Ramos (cell line): ENCODE results near the gene EBF3.

Source experiments
- in situ Hi-C: fragments of 300-500 bp; cut with MboI; formaldehyde crosslinking; loops from one replicate; pipeline ENCODE4 v1.14.3; 2022; ENCODE audit warnings: low sequenced_read_pairs; ENCODE audit not compliant: unreplicated experiment

The EBF3 gene

DNA sequence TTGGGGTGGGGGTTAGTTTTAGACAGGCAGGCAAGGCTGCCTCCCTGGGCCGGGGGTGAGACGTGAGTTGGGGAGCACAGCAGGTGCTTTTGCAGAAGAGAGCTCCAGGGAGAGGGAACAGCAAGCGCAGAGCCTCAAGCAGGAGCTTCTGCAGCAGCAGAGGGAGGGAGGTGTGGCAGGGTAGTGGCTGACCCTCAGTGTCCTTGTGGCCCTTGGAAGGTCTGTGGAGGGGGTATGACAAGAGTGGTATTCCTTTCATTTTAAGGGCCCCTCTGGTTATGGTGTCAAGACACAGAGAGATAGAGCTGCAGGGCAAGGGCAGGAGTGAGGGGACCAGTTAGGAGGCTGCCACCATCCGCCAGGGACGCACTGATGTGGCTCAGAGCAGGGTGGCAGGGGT, 138.9 kb downstream of the EBF3 start:
- in situ Hi-C loops: no loop called here

DNA sequence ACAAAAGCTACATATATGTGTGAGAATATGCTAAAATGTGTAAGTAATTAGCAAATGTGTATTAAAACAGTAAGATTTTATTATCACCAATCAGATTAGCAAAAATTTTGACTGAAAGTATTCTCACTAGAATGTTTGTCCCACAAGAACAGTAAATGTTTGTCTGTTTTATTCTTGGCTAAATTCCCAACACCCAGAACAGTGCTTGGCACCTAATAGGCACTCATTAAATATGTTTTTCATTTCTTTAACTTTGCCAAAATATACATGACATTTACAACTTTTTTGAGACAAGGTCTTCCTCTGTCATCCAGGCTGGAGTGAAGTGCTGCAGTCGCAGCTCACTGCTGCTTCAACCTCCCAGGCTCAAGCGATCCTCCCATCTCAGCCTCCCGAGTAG, 143.6 kb downstream of the EBF3 start:
- in situ Hi-C loops: no loop called here

DNA sequence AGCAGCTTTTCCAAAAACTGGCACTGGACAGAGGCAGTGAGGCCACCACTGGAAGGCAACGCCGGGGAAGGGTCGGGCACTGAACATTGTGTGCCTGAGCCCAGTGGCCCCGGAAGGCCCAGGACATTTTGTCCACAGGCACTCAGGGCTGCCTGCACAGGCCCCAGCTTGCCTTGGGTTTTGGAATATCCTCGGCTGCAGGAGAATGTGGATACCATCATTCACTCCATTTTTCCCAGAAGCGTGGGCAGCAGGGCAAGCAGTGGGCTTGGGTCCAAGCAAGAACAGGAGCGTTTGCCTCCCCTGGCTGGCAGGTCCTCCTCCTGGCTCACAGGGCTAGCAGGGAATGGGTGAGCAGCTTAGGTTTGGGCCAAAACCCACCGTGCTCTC, 147.4 kb downstream of the EBF3 start:
- in situ Hi-C loops: no loop called here

DNA sequence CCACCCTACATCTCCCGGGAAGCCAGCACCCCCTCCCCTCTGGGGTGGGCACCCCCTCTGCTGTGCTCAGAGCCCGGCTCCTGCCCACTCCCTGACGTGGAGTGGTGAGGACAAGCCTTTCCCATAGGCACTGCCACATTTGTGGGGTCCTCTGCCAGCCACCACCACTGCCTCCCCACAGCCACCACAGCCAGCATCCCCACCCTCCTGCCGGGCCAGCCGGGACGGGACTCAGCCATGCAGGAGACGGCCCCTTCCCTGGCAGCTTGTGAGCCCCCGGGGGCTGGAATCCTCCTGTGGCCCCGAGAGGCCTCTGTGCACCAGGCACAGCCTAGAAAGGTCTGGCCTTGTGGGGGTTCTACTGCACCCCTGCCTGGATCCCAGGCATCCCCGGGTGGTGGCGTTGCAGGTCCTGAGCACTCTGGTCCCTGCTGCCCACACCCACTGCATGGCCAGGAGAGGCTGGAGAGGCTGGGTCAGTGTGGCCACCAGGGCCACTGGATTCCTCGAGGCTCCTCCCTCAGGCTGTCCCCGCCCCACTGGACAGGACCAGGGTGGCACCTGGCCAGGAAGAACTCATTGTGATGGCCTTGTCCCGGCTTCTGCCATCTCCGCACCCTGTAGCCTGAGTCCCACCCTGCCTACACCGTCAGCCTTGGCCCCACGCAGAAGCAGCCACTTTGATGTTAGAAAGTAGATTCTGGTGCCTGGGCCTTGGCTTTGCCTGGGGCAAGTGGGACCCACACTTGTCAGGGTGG, 148.0 kb downstream of the EBF3 start:
- in situ Hi-C loops: no loop called here

DNA sequence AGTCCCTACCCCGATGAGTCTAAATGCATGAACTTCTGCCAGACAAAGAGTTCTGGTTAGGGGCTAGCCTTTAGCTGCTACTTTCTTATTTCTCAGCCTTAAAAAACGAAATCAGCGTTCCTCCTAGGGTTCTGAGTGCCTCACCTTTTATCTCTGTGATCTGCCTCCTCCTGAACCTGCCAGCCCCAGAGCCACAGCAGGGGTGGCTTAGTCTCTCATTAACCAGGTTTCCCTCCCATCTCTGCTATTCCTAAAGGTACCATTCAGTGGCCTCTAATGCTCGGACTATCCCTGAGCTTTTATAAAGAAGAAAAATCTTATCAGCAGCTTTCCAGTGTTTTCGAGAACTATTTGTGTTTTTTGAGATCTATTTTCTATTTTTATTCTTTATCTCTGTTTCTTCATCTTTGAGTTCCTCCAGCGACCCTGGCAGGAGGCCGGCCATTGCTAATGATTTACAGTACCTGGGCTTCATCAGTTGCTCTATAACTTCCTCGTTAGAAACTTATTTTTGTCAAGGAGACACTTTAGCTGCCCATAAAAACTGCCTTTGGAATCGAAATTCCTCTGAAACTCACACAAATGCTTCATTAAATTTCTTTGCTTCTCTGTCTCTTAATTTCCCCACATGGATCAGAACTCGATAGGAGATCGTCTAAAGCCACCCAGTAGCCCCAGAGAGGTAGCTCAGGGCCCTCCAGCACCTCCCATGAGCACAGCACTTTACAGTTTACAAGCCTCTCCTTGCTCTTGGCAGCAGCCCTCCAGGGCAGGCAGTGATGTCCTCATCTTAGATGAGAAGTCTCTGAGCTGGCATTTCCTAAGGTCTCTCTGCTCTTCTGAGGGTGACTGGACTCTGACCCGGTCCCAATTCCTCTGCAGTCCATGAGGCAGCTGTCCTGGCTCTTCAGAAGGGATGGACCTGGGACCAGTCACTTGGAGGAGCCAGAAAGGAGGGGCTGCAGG, 149.1 kb downstream of the EBF3 start:
- in situ Hi-C loops: no loop called here

DNA sequence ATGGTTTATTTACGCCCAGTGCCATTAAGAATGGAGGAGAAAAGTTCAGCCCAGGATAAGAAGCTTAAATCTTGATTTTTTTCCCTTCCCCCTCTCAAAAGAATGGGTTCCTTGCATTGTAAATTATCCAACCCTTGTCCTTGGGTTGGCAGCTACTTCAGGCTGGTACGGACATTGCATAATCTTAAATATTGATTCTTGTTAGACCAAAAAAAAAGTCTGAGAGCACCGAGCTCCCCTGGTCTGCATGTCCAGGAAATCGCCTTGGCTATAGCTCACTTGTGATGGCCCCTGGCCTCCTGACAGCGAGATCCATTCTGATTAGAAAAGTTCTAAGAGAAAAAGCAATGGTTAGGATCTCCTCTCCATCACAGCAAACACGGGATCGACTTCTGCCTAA, 151.7 kb downstream of the EBF3 start:
- in situ Hi-C loops: no loop called here

DNA sequence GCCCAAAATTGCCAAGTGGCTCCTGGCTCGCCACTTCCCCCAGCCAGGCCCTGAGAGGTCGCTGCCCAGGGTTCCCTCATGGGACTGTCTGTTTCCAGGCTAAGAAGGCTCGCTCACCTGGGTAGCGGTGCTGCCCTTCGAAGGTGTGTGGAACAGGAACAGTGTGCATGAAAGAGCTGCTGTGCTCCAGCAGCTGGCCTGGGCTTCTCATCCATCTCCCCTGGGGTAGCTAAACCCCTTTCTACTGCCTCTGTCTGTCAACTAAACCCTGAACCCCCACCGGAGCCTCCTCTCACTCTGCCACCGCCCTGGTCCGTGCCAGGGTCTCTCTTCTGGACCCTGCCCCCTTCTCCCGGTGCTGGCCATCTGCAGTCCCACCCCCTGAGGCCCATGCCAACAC, 152.9 kb downstream of the EBF3 start:
- in situ Hi-C loops: no loop called here

DNA sequence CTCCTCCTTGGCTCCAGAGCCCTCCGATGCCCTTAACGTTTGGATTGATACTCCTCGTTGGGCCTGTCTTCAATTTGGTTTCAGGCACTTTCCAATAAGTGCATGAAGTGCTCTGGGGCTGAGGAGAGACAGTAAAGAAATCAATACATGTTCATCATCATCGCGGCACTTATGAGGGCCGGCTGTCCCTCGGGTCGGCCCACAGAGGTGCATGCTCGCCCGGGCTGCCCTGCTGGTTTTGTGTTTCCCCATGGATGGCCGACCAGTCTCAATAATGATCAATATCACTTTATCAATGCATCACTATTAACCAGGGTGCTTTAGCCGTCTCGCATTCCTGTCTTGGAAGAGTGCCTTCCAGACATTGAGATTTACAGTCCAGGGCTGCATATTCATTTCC, 154.2 kb downstream of the EBF3 start:
- in situ Hi-C loops: no loop called here

DNA sequence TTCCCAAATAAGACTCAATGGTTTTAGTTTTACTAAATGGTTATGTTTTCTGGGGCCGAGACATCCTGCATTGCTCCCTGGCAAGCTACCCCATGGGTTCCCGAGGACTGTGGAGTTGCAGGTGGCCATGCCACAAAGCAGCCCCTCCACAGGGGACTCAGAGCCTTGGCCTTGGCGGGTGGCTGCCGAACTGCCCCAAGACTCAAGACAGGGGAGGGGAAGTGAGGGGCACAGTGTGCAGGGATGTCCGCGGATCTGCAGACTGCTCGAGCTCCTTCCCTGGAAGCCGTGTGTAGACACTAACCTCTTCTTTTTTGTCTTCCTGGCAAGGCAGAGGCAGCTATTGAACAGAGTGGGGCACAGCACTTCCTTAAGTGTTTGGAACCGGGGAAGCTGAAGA, 154.6 kb downstream of the EBF3 start:
- in situ Hi-C loops: no loop called here

DNA sequence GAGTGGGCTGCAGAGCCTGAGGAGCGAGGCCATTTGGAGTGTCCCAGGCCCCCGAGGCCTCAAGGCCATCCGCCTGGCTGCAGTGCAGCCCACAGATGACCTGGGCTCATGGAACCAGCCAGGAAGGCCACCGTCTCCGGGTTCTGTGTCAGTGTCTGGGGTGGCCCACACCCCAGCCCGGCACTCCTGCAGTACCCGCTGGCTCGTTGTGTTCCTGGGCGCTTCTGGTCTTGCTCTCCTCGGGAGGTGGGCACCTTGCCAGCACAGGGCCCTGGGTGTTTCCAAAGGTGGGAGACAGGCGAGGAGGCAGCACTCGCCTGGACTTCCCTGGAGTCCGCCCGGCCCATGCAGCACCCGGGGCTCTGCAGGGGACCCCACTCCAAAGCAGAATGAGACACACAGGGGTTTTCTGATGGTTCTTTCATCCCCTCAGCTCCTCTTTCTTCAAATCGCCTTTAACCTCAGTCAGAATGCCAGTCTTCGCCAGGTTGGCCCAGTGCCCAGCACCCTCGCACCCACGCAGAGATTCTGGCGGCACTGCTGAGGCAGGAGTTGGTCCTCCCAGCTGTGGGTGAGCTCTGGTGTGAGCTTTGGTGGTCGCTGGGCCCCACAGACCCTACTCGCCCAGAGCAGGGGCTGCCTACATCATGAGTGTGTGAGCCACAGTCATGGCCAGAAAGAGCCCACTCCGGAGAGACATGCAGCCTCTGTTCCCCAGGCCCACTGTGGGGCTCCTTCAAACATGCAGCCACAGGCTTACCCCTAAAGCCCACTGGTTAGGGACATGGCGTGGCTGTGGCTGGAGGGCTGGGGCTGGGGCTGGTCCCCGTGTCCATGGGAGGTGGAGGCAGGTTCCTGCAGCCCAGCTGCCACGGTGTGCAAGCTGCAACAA, 155.7 kb downstream of the EBF3 start:
- in situ Hi-C loops: no loop called here

DNA sequence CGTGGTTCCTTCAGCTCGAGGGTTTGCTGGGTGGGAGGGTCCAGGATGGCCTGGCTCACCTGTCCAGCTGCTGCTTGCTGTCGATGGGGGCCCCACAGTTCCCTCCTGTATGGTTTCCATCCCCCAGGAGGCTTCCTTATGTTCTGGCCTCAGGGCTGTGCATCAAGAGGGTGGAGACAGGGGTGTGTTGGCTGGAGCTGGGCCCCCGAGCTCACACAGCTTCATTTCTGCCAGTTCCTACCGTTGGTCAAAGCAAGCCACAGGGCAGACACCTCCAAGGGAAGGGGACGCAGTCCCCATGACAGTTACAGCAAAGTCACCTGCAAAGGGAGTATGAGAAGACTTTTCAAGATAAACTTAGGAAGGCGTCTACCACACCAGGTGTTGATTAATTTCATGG, 156.9 kb downstream of the EBF3 start:
- in situ Hi-C loops: no loop called here

DNA sequence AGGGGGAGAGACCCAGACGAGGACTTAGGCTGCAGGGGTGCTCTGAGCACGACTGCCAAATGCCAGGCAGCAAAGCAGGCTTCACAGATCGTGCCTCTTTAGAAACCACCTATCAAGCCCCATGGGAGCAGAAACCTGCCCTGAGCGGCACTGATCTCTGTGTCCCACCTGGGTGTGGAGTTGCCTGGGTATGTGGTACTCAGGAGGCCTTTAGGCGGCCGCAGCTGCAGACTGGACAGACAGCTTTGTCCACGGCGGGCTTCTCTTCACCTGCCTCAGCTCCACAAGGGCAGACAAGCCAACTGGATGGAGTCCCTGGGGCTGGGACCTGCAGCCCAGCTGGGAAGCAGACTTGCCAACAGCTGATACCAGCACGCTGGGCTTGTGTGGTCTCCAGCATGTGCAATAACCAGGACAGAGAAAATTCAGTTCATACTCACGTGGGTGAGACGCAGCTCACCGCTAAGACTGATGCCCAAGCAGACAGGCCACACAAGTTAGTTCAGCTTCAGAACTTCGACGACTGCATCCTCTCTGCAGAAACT, 163.2 kb downstream of the EBF3 start:
- in situ Hi-C loops: no loop called here

DNA sequence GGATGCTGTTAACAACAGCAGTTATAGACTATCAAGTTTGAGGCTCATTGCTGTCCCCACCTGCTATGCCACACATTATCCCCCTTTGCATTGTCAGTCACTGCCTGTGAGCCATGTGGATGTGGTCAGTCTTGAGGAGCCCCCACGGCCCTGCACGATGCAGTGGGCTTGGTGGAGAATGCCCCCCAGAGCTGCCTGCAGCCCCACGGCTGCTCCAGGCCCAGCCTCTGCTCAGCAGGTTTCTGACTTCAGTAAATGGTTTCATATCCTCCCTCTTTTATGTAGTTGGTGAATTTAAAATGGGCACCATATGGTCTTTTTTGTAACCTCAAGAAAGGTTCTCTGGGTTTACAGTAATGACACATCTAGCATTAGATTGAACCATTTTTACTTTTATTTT, 164.1 kb downstream of the EBF3 start:
- in situ Hi-C loops: no loop called here

DNA sequence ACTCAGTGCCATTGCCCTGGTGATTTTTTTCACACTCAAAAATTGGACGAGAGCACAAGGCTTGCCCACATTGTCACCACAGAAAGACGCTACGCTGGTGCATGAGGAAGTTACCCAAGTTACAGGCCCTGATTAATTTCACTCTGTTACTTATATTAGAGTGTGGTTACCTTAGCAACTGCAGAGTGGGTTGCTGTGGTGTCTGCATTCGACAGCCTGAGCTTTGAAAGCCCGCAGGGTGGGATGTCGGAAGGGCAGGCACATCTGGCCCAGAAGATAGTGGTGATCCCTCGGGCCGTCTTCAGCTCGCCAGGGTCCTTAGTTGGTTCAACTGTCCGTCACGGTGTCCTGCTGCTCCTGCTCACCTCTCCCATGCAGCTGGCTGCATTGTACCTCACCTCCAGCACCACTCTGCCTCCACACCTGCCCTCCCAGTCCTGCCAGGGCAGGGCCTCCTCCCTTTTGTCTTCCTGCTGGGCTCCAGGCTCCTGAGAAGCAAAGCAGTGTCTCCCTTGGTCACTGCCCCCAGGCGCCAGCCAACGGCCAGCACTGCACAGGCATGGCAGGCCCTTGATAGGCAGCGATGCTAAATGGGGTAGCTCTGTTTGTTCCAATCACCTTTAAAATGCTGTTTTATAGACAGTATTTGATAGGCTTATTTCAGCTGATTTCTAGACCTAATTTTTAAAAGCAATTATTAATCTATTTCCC, 167.2 kb downstream of the EBF3 start:
- in situ Hi-C loops: no loop called here

DNA sequence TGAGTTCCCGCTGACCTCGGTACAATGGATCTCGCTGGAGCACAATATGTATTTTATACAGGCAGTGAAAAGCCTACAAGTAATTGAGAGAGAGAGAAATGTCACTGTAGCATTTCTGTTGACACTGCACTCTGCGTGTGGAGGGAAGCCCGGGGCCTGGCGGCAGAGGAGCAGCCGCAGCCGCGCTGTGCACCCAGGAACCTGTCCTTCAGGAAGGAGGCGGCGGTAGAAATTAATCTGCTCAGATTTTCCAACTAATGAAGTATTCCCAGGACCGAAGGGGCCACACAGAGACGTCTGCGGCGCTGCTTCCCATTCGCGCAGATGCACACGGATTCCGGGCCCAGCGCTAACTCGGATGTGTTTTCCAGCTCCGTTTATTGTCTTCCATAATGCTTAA, 170.1 kb downstream of the EBF3 start:
- in situ Hi-C loops: no loop called here

DNA sequence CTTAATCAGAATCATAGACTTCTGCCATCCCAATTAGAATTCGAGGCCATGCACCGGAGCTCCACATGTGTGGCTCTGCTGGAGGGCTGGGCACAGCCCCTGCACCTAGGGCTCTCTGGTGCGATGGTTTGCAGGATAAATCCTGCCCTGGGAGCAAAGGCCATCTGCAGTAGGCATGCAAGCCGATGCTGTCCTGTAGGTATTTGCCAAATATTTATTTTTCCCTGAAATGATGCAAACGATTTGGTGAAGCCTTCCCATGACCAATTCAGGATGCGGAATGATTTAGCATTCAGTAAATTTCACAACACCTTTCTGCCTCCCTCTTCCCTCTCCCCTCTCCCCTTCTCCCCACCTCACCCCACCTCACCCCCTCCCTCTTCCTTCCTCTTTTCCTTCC, 170.6 kb downstream of the EBF3 start:
- in situ Hi-C loops: no loop called here

DNA sequence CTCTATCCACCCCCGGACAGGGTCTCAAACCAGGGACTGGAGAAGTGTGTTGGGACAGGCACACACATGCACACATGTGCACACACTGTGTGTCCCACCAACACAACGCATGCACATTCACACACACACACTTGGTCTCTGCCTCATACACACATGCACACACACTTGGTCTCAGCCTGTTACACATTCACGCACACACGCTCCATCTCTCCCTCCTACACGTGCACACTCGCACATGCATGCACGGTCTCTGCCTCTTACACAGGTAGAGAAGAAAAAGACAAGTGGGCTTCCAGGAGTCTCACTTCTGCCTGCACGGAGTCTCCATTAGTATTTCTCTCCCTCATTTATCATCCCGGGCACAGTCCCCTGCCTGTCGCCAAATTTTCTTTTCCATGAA, 171.2 kb downstream of the EBF3 start:
- in situ Hi-C loops: no loop called here

DNA sequence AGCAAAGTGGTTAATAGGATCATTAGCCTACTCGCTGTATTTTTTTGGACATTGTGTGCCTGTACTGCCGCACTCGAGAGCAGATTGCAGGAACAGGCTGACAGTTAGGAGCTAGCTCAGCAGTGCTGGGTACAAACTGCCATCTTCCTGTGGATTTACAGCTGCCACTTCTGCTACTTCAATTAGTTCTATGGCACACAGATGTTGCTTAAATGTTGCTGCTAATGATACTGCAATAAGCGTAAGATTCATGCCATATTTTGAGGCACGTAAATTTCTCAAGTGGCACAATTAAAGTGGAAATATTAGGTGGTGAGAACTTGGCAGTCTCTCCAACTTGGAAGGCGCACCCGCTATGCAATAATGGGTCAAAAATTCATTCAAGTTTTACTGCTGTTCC, 171.9 kb downstream of the EBF3 start:
- in situ Hi-C loops: no loop called here

DNA sequence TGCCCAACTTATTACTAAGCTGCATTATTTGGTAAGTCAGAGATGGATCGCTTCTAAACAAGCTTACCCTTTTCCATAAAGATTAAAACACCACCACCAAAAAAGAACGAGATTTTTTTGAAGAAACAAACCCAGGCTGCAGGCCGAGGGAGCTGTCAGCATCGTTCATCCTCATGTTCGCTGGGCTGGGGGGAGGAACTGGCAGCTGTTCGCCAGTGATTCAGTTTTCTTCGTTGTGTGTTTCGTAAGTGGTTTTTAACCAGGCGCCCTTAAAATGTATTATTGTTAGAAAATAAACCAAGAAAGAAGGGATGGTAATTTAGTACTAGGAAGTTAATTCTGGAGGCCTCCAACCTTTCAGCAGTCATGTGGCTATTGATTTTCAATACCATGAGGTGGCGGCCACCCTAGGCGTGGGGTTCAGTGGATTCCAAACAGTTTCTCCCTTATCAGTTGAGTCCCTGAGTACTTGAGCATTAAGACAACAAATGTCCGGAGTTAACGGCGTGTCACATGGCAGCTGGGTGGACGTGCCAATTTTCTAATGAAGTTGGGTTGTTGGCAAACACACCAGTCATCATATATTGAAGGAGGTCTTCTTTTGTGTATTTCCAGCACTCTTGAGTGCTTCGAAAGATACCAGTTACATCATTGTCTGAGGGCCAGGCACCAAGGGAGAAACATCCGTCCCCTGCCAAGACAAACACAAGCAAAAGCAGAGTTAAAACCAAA, 173.2 kb downstream of the EBF3 start:
- in situ Hi-C loops: no loop called here
